GM12878 (cell line): Measurements from ENCODE around the gene RTCA. TPM values are rescaled to one million over a fixed set of nuclear protein-coding genes. Genes with fewer than 3 reads are reported as not detected.

Experiments
- ATAC-seq: fragments of 200-7000 bp; cut with Tn5 transposase; 3 replicates; pipeline ENCODE4 v1.9.1; 2020; ENCODE audit warnings: mild to moderate bottlenecking, moderate library complexity
- BruUV-seq: library from RNA; stranded (reverse); fragments of 400-500 nt; replicated peaks from 2 replicates; lab custom pipeline; 2021; lab: Mats Ljungman, UMichigan
- CTCF ChIA-PET: fragments of 300-600 bp; sonication (Branson Sonifier 250); formaldehyde crosslinking; extraction: SDS; loops from one replicate; lab custom pipeline; 2021; ENCODE audit warnings: inconsistent platforms; lab: Yijun Ruan, JAX
- POLR2A ChIA-PET: fragments of 350-600 bp; formaldehyde crosslinking; extraction: SDS; loops from one replicate; lab custom pipeline; 2021; ENCODE audit warnings: inconsistent platforms; lab: Charles Lee
- RAD21 ChIA-PET: fragments of 300-600 bp; sonication (Branson Sonifier 250); formaldehyde crosslinking; loops from one replicate; lab custom pipeline; 2023; ENCODE audit warnings: antibody characterized with exemption; ENCODE audit not compliant: unreplicated experiment; lab: Charles Lee
- SMC1A ChIA-PET: fragments of 300-600 bp; sonication (Branson Sonifier 250); formaldehyde crosslinking; loops from one replicate; lab custom pipeline; 2023; ENCODE audit not compliant: unreplicated experiment, uncharacterized antibody; lab: Charles Lee
- DNase-seq: peaks from one replicate; pipeline ENCODE4 v3.0.0-alpha.2; 2011; ENCODE audit warnings: low read depth, low spot score
- FAIRE-seq: peaks from 3 replicates; lab custom pipeline; 2011; peaks lifted over from hg19 to GRCh38; lab: Jason Lieb, UNC
- H2AFZ ChIP-seq: 2 replicates; pipeline ENCODE4 v1.6.0; 2011; ENCODE audit warnings: low read depth, low read length, control low read depth; ENCODE audit not compliant: control insufficient read depth
- H3K27ac ChIP-seq: 2 replicates; pipeline ENCODE4 v1.5.1; 2011; ENCODE audit warnings: control low read depth; ENCODE audit not compliant: control insufficient read depth, insufficient read depth
- H3K27me3 ChIP-seq, 2 experiments: replicated peaks in 1 of 2; 2 replicates each; pipeline versions ENCODE4 v1.6.0 to v1.6.1; 2011; ENCODE audit warnings: low read length in 1 of 2; ENCODE audit not compliant: control insufficient read depth in 2 of 2, insufficient read depth in 2 of 2
- H3K36me3 ChIP-seq, 2 experiments: 2 replicates each; pipeline ENCODE4 v1.5.1; 2011; ENCODE audit warnings: low read length in 1 of 2; ENCODE audit not compliant: control insufficient read depth in 2 of 2, insufficient read depth in 2 of 2
- H3K4me1 ChIP-seq: 2 replicates; pipeline ENCODE4 v1.6.1; 2011; ENCODE audit warnings: mild to moderate bottlenecking, low read length, moderate library complexity, mixed read lengths; ENCODE audit not compliant: control insufficient read depth, insufficient read depth
- H3K4me2 ChIP-seq: 2 replicates; pipeline ENCODE4 v1.6.0; 2011; ENCODE audit warnings: control low read depth; ENCODE audit not compliant: control insufficient read depth, insufficient read depth
- H3K4me3 ChIP-seq: fragments of 200-600 bp; sonication (generic); 2 replicates; pipeline ENCODE4 v1.5.1; 2016
- H3K79me2 ChIP-seq: 2 replicates; pipeline ENCODE4 v1.6.0; 2011; ENCODE audit warnings: low read length; ENCODE audit not compliant: control insufficient read depth, insufficient read depth
- H3K9ac ChIP-seq: 2 replicates; pipeline ENCODE4 v1.8.0; 2011; ENCODE audit warnings: low read length, control low read depth, mixed read lengths; ENCODE audit not compliant: control insufficient read depth, insufficient read depth
- H3K9me3 ChIP-seq: replicated peaks from 3 replicates; pipeline ENCODE4 v1.5.1; 2011; ENCODE audit warnings: mild to moderate bottlenecking, low read length; ENCODE audit not compliant: control insufficient read depth, insufficient read depth
- H4K20me1 ChIP-seq: 2 replicates; pipeline ENCODE4 v1.6.0; 2011; ENCODE audit not compliant: control insufficient read depth, insufficient read depth
- CHD2 ChIP-seq: IDR thresholded peaks from 2 replicates; pipeline ENCODE4 v1.6.1; 2011; ENCODE audit warnings: low read depth, low read length, improper control_type of control experiment, borderline replicate concordance
- EED ChIP-seq: sonication (generic); IDR thresholded peaks from 2 replicates; pipeline ENCODE4 v1.6.1; 2016; ENCODE audit warnings: antibody characterized with exemption, low read depth
- GATAD2B ChIP-seq: fragments of 450-650 bp; conservative IDR thresholded peaks from 2 replicates; pipeline ENCODE4 v1.6.1; 2017; ENCODE audit warnings: low read depth, mild to moderate bottlenecking, moderate library complexity
- HDAC2 ChIP-seq: fragments of 200-600 bp; sonication (generic); IDR thresholded peaks from 2 replicates; pipeline ENCODE4 v1.6.1; 2017
- NFIC ChIP-seq: IDR thresholded peaks from 2 replicates; pipeline ENCODE4 v1.6.1; 2012; ENCODE audit warnings: low read depth, mild to moderate bottlenecking, inconsistent platforms, low read length, moderate library complexity
- NFYB ChIP-seq: IDR thresholded peaks from 2 replicates; pipeline ENCODE4 v1.6.1; 2011; ENCODE audit warnings: low read depth, mild to moderate bottlenecking, low read length, improper control_type of control experiment, moderate library complexity; ENCODE audit not compliant: insufficient read depth
- NRF1 ChIP-seq: conservative IDR thresholded peaks from 2 replicates; pipeline ENCODE4 v1.6.1; 2011; ENCODE audit warnings: mild to moderate bottlenecking, low read depth, low read length, improper control_type of control experiment
- PML ChIP-seq: IDR thresholded peaks from 2 replicates; pipeline ENCODE4 v1.6.1; 2012; ENCODE audit warnings: low read length, inconsistent platforms
- RELA ChIP-seq: fragments of 450-650 bp; IDR thresholded peaks from 2 replicates; pipeline ENCODE4 v1.8.0; 2014; ENCODE audit warnings: borderline replicate concordance; ENCODE audit not compliant: partially characterized antibody
- SMAD5 ChIP-seq: IDR thresholded peaks from 2 replicates; pipeline ENCODE4 v1.6.1; 2016; ENCODE audit warnings: antibody characterized with exemption, low read depth
- SUZ12 ChIP-seq: fragments of 200-600 bp; sonication (generic); IDR thresholded peaks from one replicate; pipeline ENCODE4 v1.6.1; 2018; ENCODE audit warnings: antibody characterized with exemption, mild to moderate bottlenecking; ENCODE audit not compliant: unreplicated experiment
- YBX1 ChIP-seq: fragments of 450-650 bp; IDR thresholded peaks from 2 replicates; pipeline ENCODE4 v1.6.1; 2016; ENCODE audit warnings: antibody characterized with exemption
- YY1 ChIP-seq: IDR thresholded peaks from 2 replicates; pipeline ENCODE4 v1.6.1; 2011; ENCODE audit warnings: low read depth, mild to moderate bottlenecking, low read length
- ZNF207 ChIP-seq: fragments of 450-650 bp; IDR thresholded peaks from 2 replicates; pipeline ENCODE4 v1.6.1; 2014; ENCODE audit warnings: antibody characterized with exemption, mild to moderate bottlenecking, borderline replicate concordance
- WGBS: methylation state at CpG from one replicate; pipeline ENCODE4 v1.1.6; 2016; ENCODE audit warnings: low lambda C conversion rate; ENCODE audit not compliant: insufficient replicate concordance, insufficient coverage; ENCODE audit errors: missing lambda C conversion rate; 5-methylcytosine and 5-hydroxymethylcytosine counted together
- in situ Hi-C: fragments of 300-500 bp; cut with MboI; formaldehyde crosslinking; loops from 9 replicates; pipeline ENCODE4 v1.14.3; 2018; ENCODE audit warnings: mixed read lengths
- intact Hi-C: fragments of 100-400 bp; cut with micrococcal nuclease; formaldehyde crosslinking; loops from one replicate; pipeline ENCODE4 v1.14.2; 2022; ENCODE audit not compliant: unreplicated experiment
- polyA plus RNA-seq, 11 experiments: library from polyadenylated mRNA; depleted of rRNA in 4 of 11; unstranded in 6 of 11; stranded (reverse) in 5 of 11; fragments of >200 nt; fragmentation: Nextera tagmentation in 4 of 11; fragmentation: Illumina TruSeq in 1 of 11; extraction: Ambion mirVana in 4 of 11; extraction: Trizol in 1 of 11; gene quantifications; 1 replicate in 1 of 11; 2 replicates in 10 of 11; pipeline versions ENCODE4 v1.2.1 to v1.2.3, GENCODE V29; 2011 to 2016; ENCODE audit warnings: inconsistent platforms in 2 of 11, missing spikeins in 2 of 11, low read depth in 1 of 11
- total RNA-seq, 4 experiments: library from RNA; depleted of rRNA in 3 of 4; stranded (reverse); fragments of >200 nt in 3 of 4; fragmentation: Illumina TruSeq in 1 of 4; extraction: Trizol in 1 of 4; gene quantifications; 2 replicates each; pipeline versions ENCODE4 v1.2.1 to v1.2.3, GENCODE V29; 2013 to 2021
- TF ChIP-seq, protein P1 (sequence below): fragments of 450-650 bp; IDR thresholded peaks from 2 replicates; pipeline ENCODE4 v1.6.1; 2017; ENCODE audit warnings: mild to moderate bottlenecking, moderate library complexity

The RTCA gene
- total and polyA plus RNA-seq, 10 of the 15 experiments (the other 5 are each of a cell fraction or from before 2014, with no cell fraction given) = 10.3 to 63.5 (median 37.3) TPM

DNA sequence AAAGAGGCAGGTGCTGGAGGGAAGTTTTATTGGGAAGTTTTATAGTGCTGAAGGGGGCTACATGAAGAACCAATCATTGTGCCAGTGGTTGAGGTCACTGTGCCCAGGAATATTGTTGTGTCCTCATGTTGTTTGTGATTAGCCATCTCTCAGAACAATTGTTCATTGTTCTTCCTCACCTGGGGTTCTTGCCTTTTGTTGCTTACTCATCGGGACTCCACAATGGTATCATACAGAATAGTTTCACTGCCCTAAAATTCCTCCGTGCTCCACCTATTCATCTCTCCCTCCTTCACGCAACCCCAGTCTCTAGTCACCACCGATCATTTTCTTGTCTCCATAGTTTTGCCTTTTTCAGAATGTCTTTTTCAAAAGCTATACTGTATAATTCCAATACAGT, 47.4 kb downstream of the RTCA start:
- ATAC-seq (no peak; the same call in 1 of the 3 replicates), DNase-seq (no peak), FAIRE-seq (no peak)
- Histone ChIP-seq H2AFZ (no peak overlapping the region), H3K9me3 (peaks cover 9% of the 10 kb centered on the region; the same call in 2 of the 3 replicates), H3K79me2 (no peaks in the 10 kb centered on the region), H3K4me2 (no peak overlapping the region), H3K27ac (no peak overlapping the region), H4K20me1 (no peaks in the 10 kb centered on the region), H3K4me3 (no peak overlapping the region), H3K36me3 (no peaks in the 10 kb centered on the region), H3K4me1 (no peaks in the 10 kb centered on the region), H3K27me3 (no peaks in the 10 kb centered on the region), H3K9ac (no peak overlapping the region)
- no TSS peak for BruUV-seq
- POLR2A ChIA-PET = interaction anchor here (0.6 kb wide), 1 partner anchor 35 kb away, joined by 3 read pairs; no protein-coding TSS in a partner anchor
- CTCF ChIA-PET = interaction anchor here (1.0 to 1.4 kb wide), 2 partner anchors 12 to 146 kb away, joined by 3 to 6 read pairs; no protein-coding TSS in a partner anchor
- RAD21 ChIA-PET = no interaction called here
- 66% methylated on average over 4 of the region's 4 CpGs for WGBS
- no peak for TF ChIP-seq YY1
- TF ChIP-seq HDAC2 = no peak
- TF ChIP-seq CHD2 = no peak
- TF ChIP-seq NRF1 = no peak
- no peak for TF ChIP-seq ZNF207
- no peak for TF ChIP-seq PML
- TF ChIP-seq, protein P1, sequence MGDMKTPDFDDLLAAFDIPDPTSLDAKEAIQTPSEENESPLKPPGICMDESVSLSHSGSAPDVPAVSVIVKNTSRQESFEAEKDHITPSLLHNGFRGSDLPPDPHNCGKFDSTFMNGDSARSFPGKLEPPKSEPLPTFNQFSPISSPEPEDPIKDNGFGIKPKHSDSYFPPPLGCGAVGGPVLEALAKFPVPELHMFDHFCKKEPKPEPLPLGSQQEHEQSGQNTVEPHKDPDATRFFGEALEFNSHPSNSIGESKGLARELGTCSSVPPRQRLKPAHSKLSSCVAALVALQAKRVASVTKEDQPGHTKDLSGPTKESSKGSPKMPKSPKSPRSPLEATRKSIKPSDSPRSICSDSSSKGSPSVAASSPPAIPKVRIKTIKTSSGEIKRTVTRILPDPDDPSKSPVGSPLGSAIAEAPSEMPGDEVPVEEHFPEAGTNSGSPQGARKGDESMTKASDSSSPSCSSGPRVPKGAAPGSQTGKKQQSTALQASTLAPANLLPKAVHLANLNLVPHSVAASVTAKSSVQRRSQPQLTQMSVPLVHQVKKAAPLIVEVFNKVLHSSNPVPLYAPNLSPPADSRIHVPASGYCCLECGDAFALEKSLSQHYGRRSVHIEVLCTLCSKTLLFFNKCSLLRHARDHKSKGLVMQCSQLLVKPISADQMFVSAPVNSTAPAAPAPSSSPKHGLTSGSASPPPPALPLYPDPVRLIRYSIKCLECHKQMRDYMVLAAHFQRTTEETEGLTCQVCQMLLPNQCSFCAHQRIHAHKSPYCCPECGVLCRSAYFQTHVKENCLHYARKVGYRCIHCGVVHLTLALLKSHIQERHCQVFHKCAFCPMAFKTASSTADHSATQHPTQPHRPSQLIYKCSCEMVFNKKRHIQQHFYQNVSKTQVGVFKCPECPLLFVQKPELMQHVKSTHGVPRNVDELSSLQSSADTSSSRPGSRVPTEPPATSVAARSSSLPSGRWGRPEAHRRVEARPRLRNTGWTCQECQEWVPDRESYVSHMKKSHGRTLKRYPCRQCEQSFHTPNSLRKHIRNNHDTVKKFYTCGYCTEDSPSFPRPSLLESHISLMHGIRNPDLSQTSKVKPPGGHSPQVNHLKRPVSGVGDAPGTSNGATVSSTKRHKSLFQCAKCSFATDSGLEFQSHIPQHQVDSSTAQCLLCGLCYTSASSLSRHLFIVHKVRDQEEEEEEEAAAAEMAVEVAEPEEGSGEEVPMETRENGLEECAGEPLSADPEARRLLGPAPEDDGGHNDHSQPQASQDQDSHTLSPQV = no peak
- TF ChIP-seq RELA = no peak
- no peak for TF ChIP-seq YBX1
- no peak for TF ChIP-seq GATAD2B
- TF ChIP-seq SMAD5 = no peak
- TF ChIP-seq SUZ12 = no peak
- no peak for TF ChIP-seq EED
- TF ChIP-seq NFYB = no peak
- no peak for TF ChIP-seq NFIC
- intact Hi-C loops = no loop called here
- in situ Hi-C loops = no loop called here
- SMC1A ChIA-PET = no interaction called here
